Epidermal melanocyte (primary cell): ENCODE measurements around the gene MKI67.

Experiments
- DNase-seq: peaks from one replicate; pipeline ENCODE4 v3.0.0; 2011; ENCODE audit warnings: low spot score; ENCODE audit not compliant: insufficient read length

MKI67 gene

GRCh38 chr10:128053356-128053755 lies 72.9 kb downstream of the MKI67 start:
- no peak for DNase-seq

GRCh38 chr10:128052696-128053095 lies 73.5 kb downstream of the MKI67 start:
- DNase-seq, result no peak

GRCh38 chr10:128051548-128051947 lies 74.7 kb downstream of the MKI67 start:
- DNase-seq, result no peak

GRCh38 chr10:128050936-128051335 lies 75.3 kb downstream of the MKI67 start:
- DNase-seq, result no peak

- DNase-seq, result no peak
Measured at GRCh38 chr10:128050121-128050516, 76.1 kb downstream of the MKI67 start.

GRCh38 chr10:128049226-128050120 lies 76.8 kb downstream of the MKI67 start:
- DNase-seq, result no peak

- no peak for DNase-seq
Measured at GRCh38 chr10:128048819-128049210, 77.4 kb downstream of the MKI67 start.

GRCh38 chr10:128047991-128048818 lies 78.0 kb downstream of the MKI67 start:
- no peak for DNase-seq

- DNase-seq, result no peak
Measured at GRCh38 chr10:128047351-128047750, 78.9 kb downstream of the MKI67 start.

- DNase-seq, result no peak
Measured at GRCh38 chr10:128046953-128047290, 79.3 kb downstream of the MKI67 start.
